ENCODE data around the gene TGFBR1. TPM values are rescaled to one million over a fixed set of nuclear protein-coding genes. Genes with fewer than 3 reads are reported as not detected.

The TGFBR1 gene
- total RNA-seq, 2 donors from 2014 or later: 62.7 to 105 TPM

GRCh38 chr9:99138424-99139284, 33.7 kb downstream of the TGFBR1 start:
- H3K27me3 Mint-ChIP-seq: no peaks in the 10 kb centered on the region
- DNase-seq (ENCODE audit: low spot score) (no peak), ATAC-seq (no peak)
- peaks cover 32% of the 10 kb centered on the region for H3K36me3 Mint-ChIP-seq
- H3K27ac Mint-ChIP-seq: peak overlapping the region; percentile 68 to 83
- no peak overlapping the region for H3K4me3 Mint-ChIP-seq
- H3K4me1 Mint-ChIP-seq (ENCODE audit: low read depth in 2 of 2): peaks cover 43 to 59% of the 10 kb centered on the region in 2 donors
- H3K9me3 Mint-ChIP-seq: no peaks in the 10 kb centered on the region

DNA sequence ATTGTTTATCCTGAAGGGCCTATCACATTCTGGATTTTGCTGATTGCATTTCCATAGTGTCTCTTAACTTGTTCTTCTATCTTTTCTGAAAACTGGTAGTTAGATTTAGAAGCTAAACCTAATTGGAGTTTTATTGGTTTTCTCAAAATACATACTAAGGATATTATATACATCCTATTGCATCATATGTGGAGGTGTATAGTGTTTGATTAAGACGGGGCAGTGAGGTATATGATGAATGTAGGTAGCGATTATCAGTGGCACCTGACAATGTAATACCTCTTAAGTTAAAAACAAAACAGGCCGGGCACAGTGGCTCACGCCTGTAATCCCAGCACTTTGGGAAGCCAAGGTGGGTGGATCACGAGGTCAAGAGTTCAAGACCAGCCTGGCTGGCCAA, 35.0 kb downstream of the TGFBR1 start:
- peaks cover 37 to 51% of the 10 kb centered on the region in 2 donors for H3K4me1 Mint-ChIP-seq (ENCODE audit: low read depth in 2 of 2)
- H3K9me3 Mint-ChIP-seq: no peaks in the 10 kb centered on the region
- H3K36me3 Mint-ChIP-seq: peaks cover 32% of the 10 kb centered on the region
- DNase-seq (ENCODE audit: low spot score) (no peak), ATAC-seq (no peak)
- peak overlapping the region; percentile 68 to 83 for H3K27ac Mint-ChIP-seq
- H3K27me3 Mint-ChIP-seq: no peaks in the 10 kb centered on the region
- H3K4me3 Mint-ChIP-seq: no peak overlapping the region

GRCh38 chr9:99140685-99141314, 35.9 kb downstream of the TGFBR1 start:
- no peak overlapping the region for H3K4me3 Mint-ChIP-seq
- H3K27ac Mint-ChIP-seq: peak overlapping the region; percentile 68 to 83
- peak; percentile 65 to 68 for ATAC-seq
- no peaks in the 10 kb centered on the region for H3K27me3 Mint-ChIP-seq
- H3K4me1 Mint-ChIP-seq (ENCODE audit: low read depth in 2 of 2): peaks cover 31 to 43% of the 10 kb centered on the region in 2 donors
- no peak for DNase-seq (ENCODE audit: low spot score)
- H3K9me3 Mint-ChIP-seq: no peaks in the 10 kb centered on the region
- H3K36me3 Mint-ChIP-seq: peaks cover 42% of the 10 kb centered on the region

- no peaks in the 10 kb centered on the region for H3K27me3 Mint-ChIP-seq
- no peak for ATAC-seq
- no peaks in the 10 kb centered on the region for H3K9me3 Mint-ChIP-seq
- DNase-seq (ENCODE audit: low spot score): no peak
- H3K36me3 Mint-ChIP-seq: peaks cover 51% of the 10 kb centered on the region
- peak overlapping the region; percentile 68 to 82 for H3K27ac Mint-ChIP-seq
- peaks cover 30 to 42% of the 10 kb centered on the region in 2 donors for H3K4me1 Mint-ChIP-seq (ENCODE audit: low read depth in 2 of 2)
- no peak overlapping the region for H3K4me3 Mint-ChIP-seq
Measured at GRCh38 chr9:99141849-99142248, 36.9 kb downstream of the TGFBR1 start.

GRCh38 chr9:99142275-99142674, 37.4 kb downstream of the TGFBR1 start:
- Mint-ChIP-seq H3K4me1 (ENCODE audit: low read depth in 2 of 2) (peaks cover 30 to 39% of the 10 kb centered on the region in 2 donors), H3K27me3 (no peaks in the 10 kb centered on the region), H3K36me3 (peaks cover 53% of the 10 kb centered on the region), H3K27ac (peak overlapping the region; percentile 68 to 82), H3K4me3 (no peak overlapping the region), H3K9me3 (no peaks in the 10 kb centered on the region)
- DNase-seq (ENCODE audit: low spot score) (no peak), ATAC-seq (no peak)

DNA sequence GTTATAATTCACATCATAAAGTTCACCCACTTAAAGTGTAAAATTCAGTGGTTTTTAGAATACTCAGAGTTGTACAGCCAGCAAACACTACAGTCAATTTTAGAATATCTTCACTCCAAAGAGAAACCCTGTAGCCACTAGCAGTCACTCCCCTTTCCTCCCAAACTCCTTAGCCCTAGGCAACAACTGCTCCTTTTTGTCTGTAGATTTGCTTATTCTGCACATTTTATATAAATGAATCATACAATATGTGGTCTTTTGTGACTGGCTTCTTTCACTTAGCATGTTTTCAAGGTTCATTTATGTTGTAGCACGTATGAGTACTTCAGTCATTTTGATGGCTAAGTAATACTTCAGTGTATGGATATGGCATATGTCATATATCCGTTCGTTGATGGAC, 38.7 kb downstream of the TGFBR1 start:
- no peaks in the 10 kb centered on the region for H3K27me3 Mint-ChIP-seq
- peaks cover 49% of the 10 kb centered on the region for H3K36me3 Mint-ChIP-seq
- DNase-seq (ENCODE audit: low spot score) (no peak), ATAC-seq (no peak)
- H3K27ac Mint-ChIP-seq: peak overlapping the region in 1 of 2 donors; percentile 48
- no peaks in the 10 kb centered on the region for H3K9me3 Mint-ChIP-seq
- H3K4me1 Mint-ChIP-seq (ENCODE audit: low read depth in 2 of 2): peaks cover 26 to 33% of the 10 kb centered on the region in 2 donors
- no peak overlapping the region for H3K4me3 Mint-ChIP-seq

- no peak overlapping the region for H3K27ac Mint-ChIP-seq
- no peak overlapping the region for H3K4me3 Mint-ChIP-seq
- DNase-seq (ENCODE audit: low spot score) (no peak), ATAC-seq (no peak)
- peaks cover 26 to 29% of the 10 kb centered on the region in 2 donors for H3K4me1 Mint-ChIP-seq (ENCODE audit: low read depth in 2 of 2)
- no peaks in the 10 kb centered on the region for H3K27me3 Mint-ChIP-seq
- H3K9me3 Mint-ChIP-seq: no peaks in the 10 kb centered on the region
- peaks cover 45% of the 10 kb centered on the region for H3K36me3 Mint-ChIP-seq
Measured at GRCh38 chr9:99144966-99145365, 40.1 kb downstream of the TGFBR1 start.

DNA sequence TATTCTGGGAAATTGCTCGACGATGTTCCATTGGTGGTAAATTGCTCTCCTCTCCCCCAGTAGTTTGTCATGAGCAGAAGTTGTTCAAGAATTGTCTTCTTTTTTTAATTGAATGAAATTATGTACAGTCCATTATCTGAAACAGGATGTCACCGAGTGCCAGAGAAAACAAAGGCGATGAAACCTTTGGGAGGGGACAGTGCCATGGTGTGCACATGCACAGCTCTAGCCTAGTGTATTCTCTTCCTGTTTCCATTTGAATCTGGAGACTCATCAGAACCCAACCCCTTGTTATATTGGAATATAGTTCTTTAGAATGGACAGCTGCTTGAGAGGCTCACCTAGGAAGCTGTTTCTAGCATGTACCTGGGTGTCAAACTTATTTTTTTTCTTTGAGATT, 41.7 kb downstream of the TGFBR1 start:
- peaks cover 28 to 29% of the 10 kb centered on the region in 2 donors for H3K4me1 Mint-ChIP-seq (ENCODE audit: low read depth in 2 of 2)

DNA sequence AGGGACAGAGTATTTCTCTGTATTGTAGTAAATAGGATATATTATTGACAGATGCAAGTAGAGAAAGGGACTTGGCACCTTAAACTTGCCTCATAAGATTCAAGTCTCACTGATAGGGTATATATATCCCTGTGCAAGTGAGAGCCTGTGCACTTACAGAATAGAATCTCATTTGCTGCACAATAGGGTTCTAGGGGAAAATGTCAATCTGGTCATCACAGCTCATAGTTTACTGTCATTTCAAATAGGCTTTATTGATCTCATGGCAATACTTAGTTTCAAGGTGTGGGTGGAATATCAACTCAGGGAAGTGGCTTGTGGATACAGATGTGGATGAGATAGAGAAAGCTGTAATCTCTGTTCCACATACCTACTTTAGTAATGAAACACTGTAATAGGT, 42.3 kb downstream of the TGFBR1 start:
- DNase-seq (ENCODE audit: low spot score) (no peak), ATAC-seq (no peak)
- Mint-ChIP-seq H3K36me3 (peaks cover 36% of the 10 kb centered on the region), H3K4me3 (no peak overlapping the region), H3K4me1 (ENCODE audit: low read depth in 2 of 2) (peaks cover 30% of the 10 kb centered on the region in 2 donors), H3K9me3 (no peaks in the 10 kb centered on the region), H3K27me3 (no peaks in the 10 kb centered on the region), H3K27ac (peak overlapping the region in 1 of 2 donors; percentile 54)

More for the DNA sequence above, 41.7 kb downstream of the TGFBR1 start:
- Mint-ChIP-seq H3K36me3 (peaks cover 41% of the 10 kb centered on the region), H3K4me3 (no peak overlapping the region), H3K27ac (peak overlapping the region in 1 of 2 donors; percentile 47), H3K27me3 (no peaks in the 10 kb centered on the region), H3K9me3 (no peaks in the 10 kb centered on the region)
- DNase-seq (ENCODE audit: low spot score): no peak
- ATAC-seq: no peak

- no peaks in the 10 kb centered on the region for H3K9me3 Mint-ChIP-seq
- H3K4me1 Mint-ChIP-seq (ENCODE audit: low read depth in 2 of 2): peaks cover 29 to 36% of the 10 kb centered on the region in 2 donors
- peak overlapping the region; percentile 73 to 75 for H3K27ac Mint-ChIP-seq
Measured at GRCh38 chr9:99150451-99151171, 45.7 kb downstream of the TGFBR1 start.

DNA sequence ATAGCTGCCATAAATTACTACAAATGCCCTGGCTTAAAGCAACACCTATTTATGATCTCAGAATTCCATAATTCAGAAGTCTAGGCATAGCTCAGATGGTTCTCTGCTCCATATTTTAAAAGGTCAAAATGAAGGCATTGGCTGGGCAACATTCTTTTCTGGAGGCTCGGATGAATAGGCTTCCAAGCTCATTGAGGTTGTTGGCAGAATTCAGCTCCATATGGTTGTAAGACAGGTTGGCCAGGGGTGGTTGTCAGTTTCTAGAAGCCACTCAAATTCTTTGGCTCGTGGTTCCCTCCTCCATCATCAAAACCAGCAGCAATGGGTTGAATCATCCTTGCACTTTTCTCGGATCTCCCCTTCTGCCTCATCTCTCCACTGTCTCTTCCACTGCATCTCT, 49.4 kb downstream of the TGFBR1 start:
- H3K4me3 Mint-ChIP-seq: no peak overlapping the region
- H3K9me3 Mint-ChIP-seq: no peaks in the 10 kb centered on the region
- ATAC-seq (no peak), DNase-seq (ENCODE audit: low spot score) (no peak)
- peaks cover 24 to 33% of the 10 kb centered on the region in 2 donors for H3K4me1 Mint-ChIP-seq (ENCODE audit: low read depth in 2 of 2)
- H3K27ac Mint-ChIP-seq: peak overlapping the region in 1 of 2 donors; percentile 5
- H3K27me3 Mint-ChIP-seq: no peaks in the 10 kb centered on the region
- peaks cover 13% of the 10 kb centered on the region for H3K36me3 Mint-ChIP-seq

More at GRCh38 chr9:99150451-99151171, 45.7 kb downstream of the TGFBR1 start:
- no peak for DNase-seq (ENCODE audit: low spot score)
- Mint-ChIP-seq H3K4me3 (peak overlapping the region; percentile 60), H3K27me3 (no peaks in the 10 kb centered on the region), H3K36me3 (peaks cover 31% of the 10 kb centered on the region)
- peak; percentile 65 to 75 for ATAC-seq

- ATAC-seq: no peak
- no peaks in the 10 kb centered on the region for H3K27me3 Mint-ChIP-seq
Measured at GRCh38 chr9:99155736-99156135, 50.8 kb downstream of the TGFBR1 start.

GRCh38 chr9:99158629-99159028, 53.7 kb downstream of the TGFBR1 start:
- peaks cover 20 to 22% of the 10 kb centered on the region in 2 donors for H3K4me1 Mint-ChIP-seq (ENCODE audit: low read depth in 2 of 2)
- H3K27me3 Mint-ChIP-seq: no peaks in the 10 kb centered on the region
- no peak for ATAC-seq
- H3K9me3 Mint-ChIP-seq: no peaks in the 10 kb centered on the region
- DNase-seq (ENCODE audit: low spot score): no peak
- H3K4me3 Mint-ChIP-seq: no peak overlapping the region
- H3K36me3 Mint-ChIP-seq: peaks cover 2% of the 10 kb centered on the region
- no peak overlapping the region for H3K27ac Mint-ChIP-seq

More at GRCh38 chr9:99155736-99156135, 50.8 kb downstream of the TGFBR1 start:
- H3K36me3 Mint-ChIP-seq: peaks cover 10% of the 10 kb centered on the region
- H3K4me3 Mint-ChIP-seq: no peak overlapping the region
- H3K27ac Mint-ChIP-seq: peak overlapping the region in 1 of 2 donors; percentile 5
- no peak for DNase-seq (ENCODE audit: low spot score)
- H3K9me3 Mint-ChIP-seq: no peaks in the 10 kb centered on the region
- H3K4me1 Mint-ChIP-seq (ENCODE audit: low read depth in 2 of 2): peaks cover 25 to 32% of the 10 kb centered on the region in 2 donors

Data from natural killer cell treated with Interleukin-12 subunit alpha and Interleukin-12 subunit beta and Interleukin-15 and Interleukin-18, amount 100 ng/mL, for 72 hours (primary cell).